ENCODE data around the gene NMNAT2.

The NMNAT2 gene

GRCh38 chr1:183456826-183457225, 38.6 kb upstream of the NMNAT2 start:
- no peak for DNase-seq (ENCODE audit: extremely low read depth, low read depth)
- no peak for TF ChIP-seq CTCF (IDR thresholded peaks at IDR 0.05; ENCODE audit: low read depth, low read length)

GRCh38 chr1:183454377-183454776, 36.2 kb upstream of the NMNAT2 start:
- TF ChIP-seq CTCF (IDR thresholded peaks at IDR 0.05; ENCODE audit: low read depth, low read length) = no peak
- no peak for DNase-seq (ENCODE audit: extremely low read depth, low read depth)

- no peak for DNase-seq (ENCODE audit: extremely low read depth, low read depth)
- no peak for TF ChIP-seq CTCF (IDR thresholded peaks at IDR 0.05; ENCODE audit: low read depth, low read length)
Measured at GRCh38 chr1:183450093-183450492, 31.9 kb upstream of the NMNAT2 start.

- TF ChIP-seq CTCF (IDR thresholded peaks at IDR 0.05; ENCODE audit: low read depth, low read length) = no peak
Measured at GRCh38 chr1:183449223-183449770, 31.1 kb upstream of the NMNAT2 start.

GRCh38 chr1:183444243-183444642, 26.1 kb upstream of the NMNAT2 start:
- TF ChIP-seq CTCF (IDR thresholded peaks at IDR 0.05; ENCODE audit: low read depth, low read length) = no peak
- no peak for DNase-seq (ENCODE audit: extremely low read depth, low read depth)

More at GRCh38 chr1:183449223-183449770, 31.1 kb upstream of the NMNAT2 start:
- DNase-seq (ENCODE audit: extremely low read depth, low read depth) = no peak

- DNase-seq (ENCODE audit: extremely low read depth, low read depth) = no peak
- TF ChIP-seq CTCF (IDR thresholded peaks at IDR 0.05; ENCODE audit: low read depth, low read length) = no peak
Measured at GRCh38 chr1:183443466-183443865, 25.3 kb upstream of the NMNAT2 start.

- DNase-seq (ENCODE audit: extremely low read depth, low read depth) = no peak
- TF ChIP-seq CTCF (IDR thresholded peaks at IDR 0.05; ENCODE audit: low read depth, low read length) = no peak
Measured at GRCh38 chr1:183443011-183443410, 24.8 kb upstream of the NMNAT2 start.

Data from AG09319 (cell line).